ENCODE measurements around the gene UGGT1. TPM values are rescaled to one million over a fixed set of nuclear protein-coding genes. Genes with fewer than 3 reads are reported as not detected.

UGGT1 gene
- total RNA-seq, 1 donor from 2014 or later: 49.6 TPM

- peaks cover 96% of the 10 kb centered on the region for H3K36me3 ChIP-seq
- no peaks in the 10 kb centered on the region for H3K4me1 ChIP-seq
- H3K9me3 ChIP-seq: no peaks in the 10 kb centered on the region
- H3K27me3 ChIP-seq (ENCODE audit: low read depth): no peaks in the 10 kb centered on the region
- no peak for ATAC-seq
- H3K4me3 ChIP-seq: no peak overlapping the region
- no peak for DNase-seq
- H3K27ac ChIP-seq: no peak overlapping the region
- no peak for TF ChIP-seq CTCF (IDR thresholded peaks at IDR 0.05)
- intact Hi-C loops (cut with DNase I): no loop called here
These were observed 89.0 kb downstream of the UGGT1 start for GRCh38 chr2:128180031-128180430.

GRCh38 chr2:128185576-128185975 lies 94.6 kb downstream of the UGGT1 start:
- Histone ChIP-seq H3K9me3 (no peaks in the 10 kb centered on the region), H3K27me3 (ENCODE audit: low read depth) (no peaks in the 10 kb centered on the region), H3K36me3 (peaks cover 93% of the 10 kb centered on the region), H3K27ac (no peak overlapping the region), H3K4me1 (no peaks in the 10 kb centered on the region), H3K4me3 (no peak overlapping the region)
- no peak for ATAC-seq
- intact Hi-C loops (cut with DNase I): no loop called here
- TF ChIP-seq CTCF (IDR thresholded peaks at IDR 0.05): no peak
- DNase-seq: no peak

GRCh38 chr2:128187032-128187654 lies 96.1 kb downstream of the UGGT1 start:
- Histone ChIP-seq H3K27ac (no peak overlapping the region), H3K27me3 (ENCODE audit: low read depth) (no peaks in the 10 kb centered on the region), H3K4me3 (no peak overlapping the region), H3K9me3 (no peaks in the 10 kb centered on the region), H3K36me3 (peaks cover 93% of the 10 kb centered on the region), H3K4me1 (no peaks in the 10 kb centered on the region)
- no peak for ATAC-seq
- no peak for TF ChIP-seq CTCF (IDR thresholded peaks at IDR 0.05)
- intact Hi-C loops (cut with DNase I): no loop called here
- DNase-seq: no peak

GRCh38 chr2:128195435-128195984 lies 104.5 kb downstream of the UGGT1 start:
- Histone ChIP-seq H3K27ac (no peak overlapping the region), H3K9me3 (no peaks in the 10 kb centered on the region), H3K36me3 (peaks cover 20% of the 10 kb centered on the region), H3K27me3 (ENCODE audit: low read depth) (no peaks in the 10 kb centered on the region), H3K4me3 (no peak overlapping the region), H3K4me1 (peaks cover 18% of the 10 kb centered on the region)
- intact Hi-C loops (cut with DNase I): no loop called here
- TF ChIP-seq CTCF (IDR thresholded peaks at IDR 0.05): no peak
- DNase-seq (no peak), ATAC-seq (no peak)

- peaks cover 18% of the 10 kb centered on the region for H3K4me1 ChIP-seq
- no peak overlapping the region for H3K27ac ChIP-seq
- TF ChIP-seq CTCF (IDR thresholded peaks at IDR 0.05): no peak
- peaks cover 15% of the 10 kb centered on the region for H3K36me3 ChIP-seq
- H3K9me3 ChIP-seq: no peaks in the 10 kb centered on the region
- no peaks in the 10 kb centered on the region for H3K27me3 ChIP-seq (ENCODE audit: low read depth)
- H3K4me3 ChIP-seq: no peak overlapping the region
- ATAC-seq: peak; percentile 29 to 35
- DNase-seq: no peak
- intact Hi-C loops (cut with DNase I): no loop called here
These were observed 105.0 kb downstream of the UGGT1 start for GRCh38 chr2:128196026-128196425.
